GM18508 (cell line): ENCODE measurements around the gene JAG2.

Experiments used
- ATAC-seq: cut with Tn5 transposase; IDR thresholded peaks from one replicate; pipeline ENCODE4 v1.9.1; 2021; ENCODE audit warnings: moderate number of reproducible peaks; ENCODE audit not compliant: insufficient read depth, unreplicated experiment

Gene JAG2

DNA sequence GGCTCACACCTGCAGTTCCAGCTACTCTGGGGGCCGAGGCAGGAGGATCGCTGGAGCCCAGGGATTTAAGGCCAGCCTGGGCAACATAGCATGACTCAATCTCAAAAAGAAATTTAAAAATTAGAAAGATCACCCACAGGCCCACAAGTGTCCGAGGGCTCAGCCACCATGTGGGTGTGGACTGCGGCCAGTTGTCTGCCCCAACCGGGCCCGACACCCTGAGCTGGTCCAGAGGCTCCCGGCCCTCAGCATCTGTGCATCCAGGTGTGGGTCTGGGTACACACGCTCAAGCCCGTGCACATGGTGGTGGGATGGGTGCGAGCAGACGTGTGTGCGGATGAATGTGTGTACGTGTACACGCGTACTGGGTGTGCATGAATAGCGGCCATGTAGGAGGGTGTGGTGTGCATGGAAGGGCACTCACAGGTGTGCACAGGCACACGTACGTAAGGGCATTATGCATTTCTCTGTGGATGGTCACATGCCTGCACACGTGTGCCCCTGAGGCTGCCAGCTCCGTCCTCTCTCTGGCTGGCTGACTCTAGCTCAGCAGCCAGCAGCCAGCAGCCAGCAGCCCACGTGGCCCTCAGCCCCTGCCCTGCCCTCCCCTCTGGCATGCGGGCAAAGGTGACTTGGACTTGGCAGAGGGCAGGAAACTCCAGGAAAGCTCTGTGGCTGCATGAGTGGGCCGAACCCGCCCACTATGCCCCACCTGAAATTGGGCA, 35.8 kb upstream of the JAG2 start:
- no peak for ATAC-seq

DNA sequence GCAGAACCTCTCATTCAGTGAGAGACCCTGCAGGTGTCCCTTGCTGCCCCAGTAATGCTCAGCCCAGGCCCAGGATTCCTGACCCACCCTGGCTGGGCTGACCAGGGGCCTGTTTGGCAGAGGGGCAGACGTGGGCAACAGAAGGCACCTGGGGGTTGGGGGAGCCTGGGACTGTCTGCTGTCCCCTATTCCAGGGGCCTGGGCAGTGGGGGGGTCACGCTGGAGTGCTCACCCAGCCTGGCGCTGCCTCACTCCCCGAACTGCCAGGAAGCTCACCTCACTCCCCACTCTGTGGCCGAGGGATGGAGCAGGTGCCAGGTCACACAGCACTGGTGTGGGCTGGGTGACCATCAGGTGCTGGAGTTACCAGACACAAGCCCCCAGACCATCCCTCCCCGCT, 35.1 kb upstream of the JAG2 start:
- no peak for ATAC-seq

DNA sequence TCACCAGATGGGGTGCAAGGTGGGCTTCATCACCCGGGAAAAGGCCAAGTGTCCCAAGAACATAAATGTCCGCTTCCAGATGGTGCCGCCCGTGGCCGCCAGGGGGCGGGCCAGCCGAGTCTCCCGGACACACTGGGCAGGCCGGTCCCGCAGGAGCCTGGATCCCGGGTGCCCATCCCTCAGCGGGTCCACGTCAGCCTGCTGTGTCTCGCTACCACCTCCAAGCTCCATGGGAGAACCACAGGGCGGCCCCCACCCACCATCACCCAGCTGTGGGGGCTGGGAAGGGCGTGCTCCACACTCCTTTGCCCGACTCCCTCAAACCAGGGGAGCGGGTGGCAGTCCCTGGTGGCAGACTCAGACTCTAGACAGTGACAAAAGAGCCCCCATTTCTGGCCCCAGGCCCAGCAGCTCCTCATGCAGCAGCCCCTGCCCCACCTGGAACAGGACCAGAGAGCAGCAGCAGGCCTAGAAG, 34.5 kb upstream of the JAG2 start:
- no peak for ATAC-seq

- no peak for ATAC-seq
Measured at GRCh38 chr14:105201925-105202513, 33.4 kb upstream of the JAG2 start.

DNA sequence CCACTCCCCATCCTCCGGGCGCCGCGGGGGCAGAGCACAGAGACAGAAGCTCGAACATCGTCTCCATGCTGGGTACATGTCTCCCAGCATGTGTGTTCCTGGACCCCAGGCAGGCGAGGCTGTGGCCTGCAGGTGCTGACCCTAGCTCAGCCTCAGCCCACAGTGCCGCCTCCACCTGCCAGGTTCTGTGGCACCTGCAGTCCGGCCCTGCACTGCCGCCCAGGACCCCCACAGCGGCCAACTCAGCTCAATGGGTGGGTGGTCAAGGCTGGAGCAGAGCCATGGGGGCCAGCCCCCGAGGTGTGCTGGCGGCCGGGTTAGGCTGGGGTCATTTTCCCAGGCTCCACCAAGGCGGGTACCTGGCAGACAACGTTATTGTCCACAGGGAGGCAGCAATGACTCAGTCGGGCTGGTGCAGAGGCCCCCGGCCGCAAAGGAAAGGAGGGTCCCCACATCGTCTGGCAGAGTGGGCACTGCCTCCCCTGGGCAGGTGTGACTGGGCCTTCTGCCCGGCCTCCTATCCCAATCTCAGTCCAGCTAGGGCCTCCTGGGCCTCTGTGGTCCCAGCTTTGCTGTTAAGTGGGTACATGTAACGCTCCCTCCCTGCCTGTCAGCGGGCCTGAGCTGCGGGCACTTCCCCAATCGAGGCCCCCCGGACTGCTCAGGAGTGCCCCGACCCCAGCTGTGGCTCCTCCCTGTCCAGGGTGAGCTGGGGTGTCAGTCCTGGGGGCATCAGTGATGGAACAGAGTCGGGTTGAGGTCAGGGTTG, 32.8 kb upstream of the JAG2 start:
- no peak for ATAC-seq

DNA sequence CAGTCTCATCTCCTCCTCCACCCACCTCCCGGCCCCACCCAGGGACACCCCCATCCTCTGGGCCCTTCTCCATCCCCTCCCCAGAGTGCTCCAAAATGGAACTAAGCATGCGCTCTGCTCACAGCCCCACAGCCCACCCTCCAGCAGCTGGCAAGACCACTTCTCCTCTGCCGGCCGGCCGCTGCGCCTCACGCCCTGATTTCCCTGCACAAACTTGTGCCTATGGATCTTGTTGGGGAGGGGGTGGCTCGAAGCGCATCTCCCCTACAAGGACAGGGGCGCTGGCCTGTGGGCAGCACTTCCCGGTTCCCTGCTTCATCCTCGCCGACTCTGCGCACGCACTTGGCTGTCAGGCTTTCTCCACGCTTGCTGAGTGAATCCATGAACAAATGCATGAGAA, 32.1 kb upstream of the JAG2 start:
- no peak for ATAC-seq

GRCh38 chr14:105200074-105200473, 31.5 kb upstream of the JAG2 start:
- ATAC-seq = no peak

GRCh38 chr14:105199093-105199492, 30.5 kb upstream of the JAG2 start:
- no peak for ATAC-seq

DNA sequence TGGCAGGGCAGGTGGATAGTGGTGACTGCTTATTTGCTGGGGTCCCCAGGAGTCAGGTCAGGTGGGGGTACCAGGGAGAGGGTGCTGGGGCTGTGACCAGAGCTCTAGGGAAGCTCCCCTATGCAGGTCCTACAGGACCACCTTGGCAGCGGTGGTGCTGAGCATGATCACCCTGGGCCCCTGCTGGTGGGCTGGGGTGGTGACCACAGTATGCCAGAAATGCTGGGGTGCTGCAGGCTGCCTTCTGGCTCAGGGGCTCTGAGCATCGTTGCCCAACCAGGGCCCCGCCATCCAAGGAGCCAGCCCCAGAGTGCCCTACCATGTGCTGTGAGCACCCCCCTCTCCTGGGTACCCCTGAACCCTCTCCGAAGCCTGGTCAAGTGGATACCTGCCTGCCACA, 30.0 kb upstream of the JAG2 start:
- ATAC-seq = no peak

- no peak for ATAC-seq
Measured at GRCh38 chr14:105197211-105197641, 28.6 kb upstream of the JAG2 start.

DNA sequence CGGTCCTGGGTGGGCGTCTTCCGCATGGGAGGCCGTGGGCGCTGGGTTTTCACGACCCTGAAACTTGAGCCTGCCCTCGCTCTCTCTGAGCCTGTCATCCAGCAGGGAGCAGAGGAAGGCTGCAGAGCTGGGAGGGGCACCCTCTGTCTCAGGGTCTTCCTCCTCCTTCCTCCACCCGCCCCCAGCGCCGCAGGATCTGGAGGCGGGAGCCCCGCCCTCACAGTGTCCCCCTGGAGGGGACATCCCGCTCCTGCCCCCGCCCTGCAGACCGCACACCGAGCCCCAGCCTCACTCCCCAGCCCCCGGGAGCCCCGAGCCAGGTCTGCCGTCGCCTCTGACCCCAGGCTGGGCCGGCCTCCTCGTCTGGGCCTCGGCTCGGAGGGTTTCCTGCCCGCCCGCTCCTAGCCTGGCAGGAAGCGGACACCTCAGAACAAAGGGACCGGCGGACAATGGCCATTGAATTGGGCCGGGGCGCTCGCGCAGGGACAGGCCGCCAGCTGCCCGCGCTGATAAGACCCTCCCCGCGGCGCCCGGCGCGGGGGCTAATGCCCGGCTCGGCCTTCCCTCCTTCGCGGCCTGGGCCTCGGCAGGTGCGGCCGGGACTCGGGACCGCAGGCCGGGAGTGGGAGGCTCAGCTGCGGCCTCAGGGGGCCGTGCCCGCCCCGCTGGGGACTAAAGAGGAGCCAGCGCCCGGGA, 27.8 kb upstream of the JAG2 start:
- ATAC-seq = no peak

GRCh38 chr14:105195522-105196264, 27.1 kb upstream of the JAG2 start:
- ATAC-seq = no peak

DNA sequence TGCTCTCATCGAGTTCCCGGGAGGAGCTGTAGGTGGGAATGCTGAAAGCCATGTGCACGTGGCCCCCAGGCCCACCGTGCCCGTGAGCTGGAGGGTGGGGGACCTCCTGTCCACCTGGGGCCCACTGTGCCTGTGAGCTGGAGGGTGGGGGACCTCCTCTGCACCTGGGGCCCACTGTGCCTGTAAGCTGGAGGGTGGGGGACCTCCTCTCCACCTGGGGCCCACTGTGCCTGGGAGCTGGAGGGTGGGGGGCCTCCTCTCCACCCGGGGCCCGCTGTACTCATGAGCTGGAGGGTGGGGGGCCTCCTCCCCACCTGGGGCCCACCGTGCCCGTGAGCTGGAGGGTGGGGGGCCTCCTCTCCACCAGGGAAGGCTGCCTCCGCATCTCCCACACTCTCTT, 26.5 kb upstream of the JAG2 start:
- ATAC-seq = no peak

- ATAC-seq = no peak
Measured at GRCh38 chr14:105193916-105194782, 25.6 kb upstream of the JAG2 start.

GRCh38 chr14:105192866-105193731, 24.5 kb upstream of the JAG2 start:
- ATAC-seq = no peak

DNA sequence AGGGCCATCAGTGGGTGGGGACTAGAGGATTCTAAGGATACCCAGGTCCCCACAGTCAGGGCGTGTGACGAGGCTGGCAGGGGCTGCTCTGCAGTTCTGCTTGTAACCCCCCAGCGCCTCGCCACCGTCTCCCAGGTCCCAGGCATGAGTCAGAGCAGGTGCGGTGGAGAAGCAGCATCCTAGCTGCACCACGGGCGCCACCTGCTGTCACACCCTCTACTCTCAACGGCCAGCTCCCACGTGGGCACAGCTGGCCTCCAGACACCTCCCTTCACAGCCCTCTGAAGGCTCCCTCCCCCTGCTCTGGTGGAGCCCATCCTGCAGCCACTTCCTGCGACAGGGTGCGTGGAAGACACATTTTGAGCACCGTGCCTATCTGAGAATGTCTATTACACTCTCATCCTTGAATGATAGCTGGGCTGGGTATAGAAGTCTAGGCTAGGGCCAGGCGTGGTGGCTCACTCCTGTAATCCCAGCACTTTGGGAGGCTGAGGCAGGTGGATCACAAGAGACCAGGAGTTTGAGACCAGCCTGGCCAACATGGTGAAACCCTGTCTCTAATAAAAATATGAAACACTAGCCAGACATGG, 19.5 kb upstream of the JAG2 start:
- no peak for ATAC-seq

- no peak for ATAC-seq
Measured at GRCh38 chr14:105187116-105187515, 18.5 kb upstream of the JAG2 start.

DNA sequence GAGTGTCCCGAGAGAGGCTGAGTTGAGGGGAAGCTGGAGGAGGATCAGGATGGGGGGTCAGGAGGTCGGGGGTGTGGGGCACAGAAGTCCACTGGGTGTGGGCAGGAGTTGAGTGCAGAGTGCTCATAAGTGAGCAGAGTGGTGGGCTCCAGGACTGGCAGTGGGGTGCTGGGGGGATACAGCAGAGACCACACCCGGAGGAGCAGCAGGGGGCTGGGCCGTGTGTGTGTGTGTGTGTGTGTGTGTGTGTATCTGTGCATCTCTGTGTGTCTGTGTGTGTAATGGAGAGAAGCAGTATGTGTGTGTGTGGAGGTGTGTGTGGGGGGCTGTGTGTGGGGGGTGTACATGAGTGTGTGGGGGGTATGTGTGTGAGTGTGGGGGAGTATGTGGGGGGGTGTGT, 17.4 kb upstream of the JAG2 start:
- no peak for ATAC-seq
